ENCODE data around the gene FAM210A. TPM values are rescaled to one million over a fixed set of nuclear protein-coding genes. Genes with fewer than 3 reads are reported as not detected.

The FAM210A gene
- polyA plus RNA-seq, 1 donor (not counting 4 experiments of a cell fraction or from before 2014, with no cell fraction given), result 31.7 TPM

DNA sequence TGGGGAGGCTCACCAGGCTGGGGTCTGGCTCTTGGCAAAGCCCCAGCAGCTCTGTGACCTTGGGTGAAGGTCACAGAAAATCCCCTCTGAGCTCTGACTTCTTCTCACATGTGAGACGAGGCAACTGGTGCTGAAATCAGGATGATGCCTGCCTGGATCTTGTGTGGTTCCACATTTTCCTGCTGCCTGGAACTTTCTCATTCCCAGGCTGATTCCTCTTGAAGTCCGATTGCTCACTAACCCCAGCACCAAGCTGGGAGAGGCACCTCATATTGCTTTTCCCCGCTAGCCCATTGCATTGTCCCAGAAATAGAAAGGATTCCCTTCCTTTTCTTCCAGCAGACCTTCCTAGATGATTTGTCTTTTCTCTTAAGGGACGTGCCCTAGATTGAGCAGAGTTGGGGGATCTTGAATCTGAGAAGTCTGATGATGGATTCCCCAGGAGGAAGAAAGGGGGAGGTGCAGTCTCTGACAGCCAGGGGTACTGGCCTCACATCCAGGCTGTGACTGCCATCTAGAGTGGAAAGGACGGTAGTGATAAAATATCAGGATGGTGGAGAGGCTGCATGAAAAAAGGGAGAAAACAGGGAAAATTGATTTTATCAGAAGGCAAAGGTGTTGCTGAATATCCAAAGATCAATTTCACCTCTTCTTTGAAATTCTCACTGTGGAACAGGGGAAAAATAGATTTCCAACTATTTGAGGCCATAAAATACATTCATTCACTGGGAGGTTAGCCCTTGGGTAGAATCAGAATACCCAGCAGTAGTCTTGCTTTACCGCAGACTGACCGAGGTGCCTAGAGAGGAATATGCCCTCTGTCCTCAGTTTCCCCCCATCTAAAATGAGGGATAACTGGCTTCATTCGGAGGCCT, 96.3 kb downstream of the FAM210A start:
- no peak for DNase-seq (ENCODE audit: low read depth, low spot score)
- dilution Hi-C loops (cut with MboI; ENCODE audit: extremely low pct_ligation_motif_present, low sequenced_read_pairs), result loop anchor here (25.0 kb wide), 1 partner anchor 418 kb away; the partner anchor contains the start of gene LDLRAD4
- Histone ChIP-seq H3K36me3 (ENCODE audit: control insufficient read depth in 2 of 2, extremely low read depth in 1 of 2, insufficient read depth in 2 of 2, low read length in 2 of 2) (no peaks in the 10 kb centered on the region), H3K4me1 (ENCODE audit: control insufficient read depth, extremely low read depth, insufficient read depth, low read length) (no peaks in the 10 kb centered on the region), H3K9me3 (ENCODE audit: control insufficient read depth, low read depth, low read length) (no peaks in the 10 kb centered on the region), H3K27me3 (ENCODE audit: control insufficient read depth, extremely low read depth, insufficient read depth, low read length) (no peaks in the 10 kb centered on the region), H3K27ac (ENCODE audit: control insufficient read depth, insufficient read depth, low read length) (no peak overlapping the region), H2AFZ (ENCODE audit: control insufficient read depth, low read length) (no peak overlapping the region), H3K9ac (ENCODE audit: control insufficient read depth, extremely low read depth, insufficient read depth, low read length) (no peak overlapping the region), H3K4me3 (ENCODE audit: control insufficient read depth in 2 of 3, extremely low read depth in 1 of 3, insufficient read depth in 2 of 3, low read depth in 1 of 3, low read length in 3 of 3) (no peak overlapping the region), H3K79me2 (ENCODE audit: control insufficient read depth, insufficient read depth, low read length) (no peaks in the 10 kb centered on the region), H4K20me1 (ENCODE audit: control insufficient read depth, extremely low read depth, insufficient read depth, low read length) (no peaks in the 10 kb centered on the region), H3K9me1 (ENCODE audit: control insufficient read depth, extremely low read depth, insufficient read depth, low read length) (no peaks in the 10 kb centered on the region), H3K4me2 (ENCODE audit: control insufficient read depth, extremely low read depth, insufficient read depth, low read depth, low read length) (no peak overlapping the region)
- peak; percentile 20 for FAIRE-seq
- TF ChIP-seq, protein P1, sequence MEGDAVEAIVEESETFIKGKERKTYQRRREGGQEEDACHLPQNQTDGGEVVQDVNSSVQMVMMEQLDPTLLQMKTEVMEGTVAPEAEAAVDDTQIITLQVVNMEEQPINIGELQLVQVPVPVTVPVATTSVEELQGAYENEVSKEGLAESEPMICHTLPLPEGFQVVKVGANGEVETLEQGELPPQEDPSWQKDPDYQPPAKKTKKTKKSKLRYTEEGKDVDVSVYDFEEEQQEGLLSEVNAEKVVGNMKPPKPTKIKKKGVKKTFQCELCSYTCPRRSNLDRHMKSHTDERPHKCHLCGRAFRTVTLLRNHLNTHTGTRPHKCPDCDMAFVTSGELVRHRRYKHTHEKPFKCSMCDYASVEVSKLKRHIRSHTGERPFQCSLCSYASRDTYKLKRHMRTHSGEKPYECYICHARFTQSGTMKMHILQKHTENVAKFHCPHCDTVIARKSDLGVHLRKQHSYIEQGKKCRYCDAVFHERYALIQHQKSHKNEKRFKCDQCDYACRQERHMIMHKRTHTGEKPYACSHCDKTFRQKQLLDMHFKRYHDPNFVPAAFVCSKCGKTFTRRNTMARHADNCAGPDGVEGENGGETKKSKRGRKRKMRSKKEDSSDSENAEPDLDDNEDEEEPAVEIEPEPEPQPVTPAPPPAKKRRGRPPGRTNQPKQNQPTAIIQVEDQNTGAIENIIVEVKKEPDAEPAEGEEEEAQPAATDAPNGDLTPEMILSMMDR (optimal IDR thresholded peaks at IDR 0.05 in 1 of 3, IDR thresholded peaks at IDR 0.05 in 1 of 3, conservative IDR thresholded peaks at IDR 0.05 in 1 of 3; ENCODE audit: extremely low read depth in 1 of 3, insufficient read depth in 2 of 3, low read length in 3 of 3), result peak; percentile 60 to 80 (median 75)
- TF ChIP-seq EZH2 (IDR thresholded peaks at IDR 0.05; ENCODE audit: low read length), result no peak

DNA sequence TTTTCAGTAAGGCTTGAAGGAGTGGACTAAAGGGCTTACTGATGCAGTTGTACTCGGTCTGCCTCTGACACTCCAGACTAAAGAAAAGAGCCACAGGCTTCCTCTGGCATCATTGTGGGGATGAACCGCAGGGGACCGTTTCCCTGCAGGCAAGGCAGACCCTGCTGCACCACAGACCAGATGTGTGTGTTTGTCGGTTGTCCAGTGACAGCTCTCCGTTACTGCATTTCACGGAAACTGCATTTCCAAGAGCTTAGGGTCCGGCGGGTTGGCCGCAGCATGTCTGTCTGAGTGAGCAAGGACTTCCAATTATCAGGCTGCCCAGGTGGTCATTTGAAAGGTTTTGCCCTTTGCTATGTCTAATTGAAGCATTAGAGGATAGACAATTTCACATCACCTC, 98.1 kb downstream of the FAM210A start:
- no peaks in the 10 kb centered on the region for H3K4me1 ChIP-seq (ENCODE audit: control insufficient read depth, extremely low read depth, insufficient read depth, low read length)
- H2AFZ ChIP-seq (ENCODE audit: control insufficient read depth, low read length), result no peak overlapping the region
- H3K4me2 ChIP-seq (ENCODE audit: control insufficient read depth, extremely low read depth, insufficient read depth, low read depth, low read length), result no peak overlapping the region
- no peaks in the 10 kb centered on the region for H3K27me3 ChIP-seq (ENCODE audit: control insufficient read depth, extremely low read depth, insufficient read depth, low read length)
- no peak for FAIRE-seq
- TF ChIP-seq EZH2 (IDR thresholded peaks at IDR 0.05; ENCODE audit: low read length), result no peak
- TF ChIP-seq, protein P1 (optimal IDR thresholded peaks at IDR 0.05 in 1 of 3, IDR thresholded peaks at IDR 0.05 in 1 of 3, conservative IDR thresholded peaks at IDR 0.05 in 1 of 3; ENCODE audit: extremely low read depth in 1 of 3, insufficient read depth in 2 of 3, low read length in 3 of 3), result no peak
- dilution Hi-C loops (cut with MboI; ENCODE audit: extremely low pct_ligation_motif_present, low sequenced_read_pairs), result loop anchor here (25.0 kb wide), 1 partner anchor 416 kb away; the partner anchor contains the start of gene LDLRAD4
- no peak overlapping the region for H3K27ac ChIP-seq (ENCODE audit: control insufficient read depth, insufficient read depth, low read length)
- H3K9me3 ChIP-seq (ENCODE audit: control insufficient read depth, low read depth, low read length), result no peaks in the 10 kb centered on the region
- no peaks in the 10 kb centered on the region for H3K9me1 ChIP-seq (ENCODE audit: control insufficient read depth, extremely low read depth, insufficient read depth, low read length)
- no peaks in the 10 kb centered on the region for H4K20me1 ChIP-seq (ENCODE audit: control insufficient read depth, extremely low read depth, insufficient read depth, low read length)
- no peak overlapping the region for H3K9ac ChIP-seq (ENCODE audit: control insufficient read depth, extremely low read depth, insufficient read depth, low read length)
- no peaks in the 10 kb centered on the region for H3K36me3 ChIP-seq (ENCODE audit: control insufficient read depth in 2 of 2, extremely low read depth in 1 of 2, insufficient read depth in 2 of 2, low read length in 2 of 2)
- H3K4me3 ChIP-seq (ENCODE audit: control insufficient read depth in 2 of 3, extremely low read depth in 1 of 3, insufficient read depth in 2 of 3, low read depth in 1 of 3, low read length in 3 of 3), result no peak overlapping the region
- no peaks in the 10 kb centered on the region for H3K79me2 ChIP-seq (ENCODE audit: control insufficient read depth, insufficient read depth, low read length)
- DNase-seq (ENCODE audit: low read depth, low spot score), result no peak

All from keratinocyte (primary cell).